ENCODE data around the gene ALDH1L1. TPM values are rescaled to one million over a fixed set of nuclear protein-coding genes. Genes with fewer than 3 reads are reported as not detected.

Gene ALDH1L1
- total and polyA plus RNA-seq, 2 of the 4 experiments (the other 2 are of a cell fraction) = not detected

DNA sequence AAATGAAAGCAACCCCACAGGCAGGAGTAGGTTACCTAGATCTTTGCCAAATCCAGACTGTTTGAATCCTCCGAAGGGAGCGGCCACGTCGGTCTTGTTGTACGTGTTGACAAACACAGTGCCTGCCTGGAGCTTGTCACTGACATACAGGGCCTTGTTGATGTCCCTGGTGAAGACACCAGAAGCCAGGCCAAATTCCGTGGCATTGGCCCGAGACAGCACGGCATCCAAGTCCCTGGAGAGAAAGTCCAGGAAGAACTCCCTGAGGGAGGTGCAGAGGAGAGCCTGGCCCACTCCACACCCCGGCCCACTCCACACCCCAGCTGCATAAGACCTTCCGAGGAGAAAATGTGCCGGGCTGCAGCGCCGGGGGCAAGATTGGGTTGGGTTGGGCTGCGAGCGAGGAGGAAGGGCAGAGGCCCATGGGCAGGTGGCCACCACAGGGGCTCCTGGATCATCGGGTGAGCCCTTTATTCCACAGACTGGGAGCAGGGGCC, 74.6 kb downstream of the ALDH1L1 start:
- dilution Hi-C loops (cut with HindIII; ENCODE audit: low sequenced_read_pairs, unreplicated experiment) (no loop called here), in situ Hi-C loops (cut with MboI; ENCODE audit: low sequenced_read_pairs) (no loop called here), intact Hi-C loops (cut with micrococcal nuclease) (no loop called here)
- POLR2A ChIA-PET (ENCODE audit: unreplicated experiment) = no interaction called here
- H3K9me1 ChIP-seq (ENCODE audit: insufficient read depth, low read length) = peaks cover 6% of the 10 kb centered on the region; the same call in 1 of the 2 replicates
- H2BK20ac ChIP-seq (ENCODE audit: low read depth, low read length) = no peak overlapping the region
- H3K27me3 ChIP-seq (ENCODE audit: control insufficient read depth, insufficient read depth, low read length) = peaks cover 7% of the 10 kb centered on the region
- DNase-seq (no peak), ATAC-seq (ENCODE audit: low read depth) (no peak)
- WGBS, 2 experiments (ENCODE audit: extremely low coverage in 2 of 2, insufficient read length in 1 of 2) = 85% methylated on average over 8 of the region's 16 CpGs; no CpG with 5 or more reads in 1 of the 2 experiments
- H3K9ac ChIP-seq (ENCODE audit: low read depth, low read length) = no peak overlapping the region
- H4K5ac ChIP-seq (ENCODE audit: low read depth, low read length) = no peak overlapping the region
- no peak overlapping the region for H2BK15ac ChIP-seq (ENCODE audit: low read depth, low read length)
- H2AFZ ChIP-seq (replicated peaks; ENCODE audit: low read length, poor library complexity) = no peak overlapping the region
- H2BK5ac ChIP-seq (ENCODE audit: low read depth, low read length, poor library complexity, severe bottlenecking) = no peak overlapping the region
- BruUV-seq (replicated peaks) = no TSS peak
- H3K56ac ChIP-seq (ENCODE audit: extremely low read depth, insufficient read depth, low read length) = no peak overlapping the region
- CTCF ChIA-PET = no interaction called here
- H3K23ac ChIP-seq (ENCODE audit: low read depth, low read length) = no peak overlapping the region
- H4K8ac ChIP-seq (ENCODE audit: low read depth in 2 of 2, low read length in 2 of 2) = no peak overlapping the region
- no peak overlapping the region for H2AK9ac ChIP-seq (replicated peaks; ENCODE audit: low read depth, low read length, poor library complexity)
- H2BK120ac ChIP-seq (ENCODE audit: low read depth, low read length) = no peak overlapping the region
- no peak overlapping the region for H3K14ac ChIP-seq (replicated peaks; ENCODE audit: low read depth, low read length)
- no peak overlapping the region for H3K4ac ChIP-seq (ENCODE audit: low read depth, low read length)
- no peak overlapping the region for H3K4me2 ChIP-seq (ENCODE audit: low read depth, low read length)
- TF ChIP-seq RCOR1 (IDR thresholded peaks at IDR 0.05; ENCODE audit: insufficient replicate concordance, low read length) (no peak), SMC3 (IDR thresholded peaks at IDR 0.05; ENCODE audit: low read depth, low read length) (no peak), POLR2A (IDR thresholded peaks at IDR 0.05; ENCODE audit: low read depth, low read length) (no peak), BHLHE40 (IDR thresholded peaks at IDR 0.05; ENCODE audit: low read depth, low read length) (no peak), FOS (IDR thresholded peaks at IDR 0.05; ENCODE audit: low read depth, low read length) (no peak), NFE2L2 (IDR thresholded peaks at IDR 0.05; ENCODE audit: low read depth, low read length) (no peak), MXI1 (IDR thresholded peaks at IDR 0.05; ENCODE audit: borderline replicate concordance, low read depth, low read length) (no peak), CTCF (conservative IDR thresholded peaks at IDR 0.05; ENCODE audit: low read depth, low read length) (no peak)
- TF ChIP-seq, protein P1, sequence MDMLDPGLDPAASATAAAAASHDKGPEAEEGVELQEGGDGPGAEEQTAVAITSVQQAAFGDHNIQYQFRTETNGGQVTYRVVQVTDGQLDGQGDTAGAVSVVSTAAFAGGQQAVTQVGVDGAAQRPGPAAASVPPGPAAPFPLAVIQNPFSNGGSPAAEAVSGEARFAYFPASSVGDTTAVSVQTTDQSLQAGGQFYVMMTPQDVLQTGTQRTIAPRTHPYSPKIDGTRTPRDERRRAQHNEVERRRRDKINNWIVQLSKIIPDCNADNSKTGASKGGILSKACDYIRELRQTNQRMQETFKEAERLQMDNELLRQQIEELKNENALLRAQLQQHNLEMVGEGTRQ (IDR thresholded peaks at IDR 0.05; ENCODE audit: low read depth, low read length) = no peak
- TF ChIP-seq, protein P2, sequence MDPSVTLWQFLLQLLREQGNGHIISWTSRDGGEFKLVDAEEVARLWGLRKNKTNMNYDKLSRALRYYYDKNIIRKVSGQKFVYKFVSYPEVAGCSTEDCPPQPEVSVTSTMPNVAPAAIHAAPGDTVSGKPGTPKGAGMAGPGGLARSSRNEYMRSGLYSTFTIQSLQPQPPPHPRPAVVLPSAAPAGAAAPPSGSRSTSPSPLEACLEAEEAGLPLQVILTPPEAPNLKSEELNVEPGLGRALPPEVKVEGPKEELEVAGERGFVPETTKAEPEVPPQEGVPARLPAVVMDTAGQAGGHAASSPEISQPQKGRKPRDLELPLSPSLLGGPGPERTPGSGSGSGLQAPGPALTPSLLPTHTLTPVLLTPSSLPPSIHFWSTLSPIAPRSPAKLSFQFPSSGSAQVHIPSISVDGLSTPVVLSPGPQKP (IDR thresholded peaks at IDR 0.05; ENCODE audit: borderline replicate concordance, low read depth, low read length) = no peak
- no peaks in the 10 kb centered on the region for H3K79me1 ChIP-seq (ENCODE audit: low read depth in 1 of 2, low read length in 2 of 2)
- no peak overlapping the region for H2AK5ac ChIP-seq (ENCODE audit: low read depth, low read length)
- no peaks in the 10 kb centered on the region for H3K9me3 ChIP-seq (ENCODE audit: control insufficient read depth, insufficient read depth, low read length)
- H3K27ac ChIP-seq (ENCODE audit: insufficient read depth, low read length) = no peak overlapping the region
- H3K36me3 ChIP-seq (ENCODE audit: control insufficient read depth, insufficient read depth, low read length) = no peaks in the 10 kb centered on the region
- no peak overlapping the region for H3K18ac ChIP-seq (ENCODE audit: low read depth, low read length)
- no peak overlapping the region for H4K91ac ChIP-seq (ENCODE audit: insufficient read depth, low read depth, low read length)
- peaks cover 6% of the 10 kb centered on the region for H3K4me1 ChIP-seq (ENCODE audit: control insufficient read depth, insufficient read depth, low read length)
- H4K20me1 ChIP-seq (ENCODE audit: insufficient read depth, low read length) = no peaks in the 10 kb centered on the region
- H3K4me3 ChIP-seq (ENCODE audit: insufficient read depth, low read depth, low read length) = no peak overlapping the region
